Endothelial cell of umbilical vein (primary cell): ENCODE data around the gene TRPV6. TPM values are rescaled to one million over a fixed set of nuclear protein-coding genes. Genes with fewer than 3 reads are reported as not detected.

Experiments used
- BruUV-seq: library from RNA; stranded (reverse); fragments of 400-500 nt; replicated peaks from 2 replicates; lab custom pipeline; 2021; lab: Mats Ljungman, UMichigan
- CTCF ChIA-PET: fragments of 300-600, 350-600 bp; sonication (Branson Sonifier 250); formaldehyde crosslinking; loops from one replicate; lab custom pipeline; 2021; ENCODE audit warnings: antibody characterized with exemption, inconsistent platforms; lab: Charles Lee
- POLR2A ChIA-PET: fragments of 300-600, 350-600 bp; sonication (Branson Sonifier 250); formaldehyde crosslinking; loops from one replicate; lab custom pipeline; 2021; ENCODE audit warnings: antibody characterized with exemption, inconsistent platforms; lab: Charles Lee
- DNase-seq: peaks from one replicate; pipeline ENCODE4 v3.0.0-alpha.2; 2011; ENCODE audit warnings: low read depth, low spot score
- FAIRE-seq: peaks from 2 replicates; lab custom pipeline; 2011; peaks lifted over from hg19 to GRCh38; lab: Jason Lieb, UNC
- H2AFZ ChIP-seq: 2 replicates; pipeline ENCODE4 v1.6.0; 2012; ENCODE audit warnings: low read depth, low read length, control low read depth, inconsistent platforms
- H3K27ac ChIP-seq: 2 replicates; pipeline ENCODE4 v1.5.1; 2011; ENCODE audit warnings: low read depth, mild to moderate bottlenecking, control low read depth, low read length, moderate library complexity; ENCODE audit not compliant: insufficient read depth
- H3K27me3 ChIP-seq, 2 experiments: 2 replicates each; pipeline versions ENCODE4 v1.6.0 to v1.6.1; 2011; ENCODE audit warnings: low read length in 2 of 2, mixed read lengths in 1 of 2; ENCODE audit not compliant: control insufficient read depth in 2 of 2, insufficient read depth in 2 of 2
- H3K36me3 ChIP-seq, 2 experiments: 2 replicates in 1 of 2; 3 replicates in 1 of 2; pipeline ENCODE4 v1.5.1; 2011; ENCODE audit warnings: low read length in 2 of 2, mild to moderate bottlenecking in 1 of 2, moderate library complexity in 1 of 2; ENCODE audit not compliant: control insufficient read depth in 2 of 2, insufficient read depth in 2 of 2; ENCODE audit errors: extremely low read depth in 1 of 2
- H3K4me1 ChIP-seq: 3 replicates; pipeline ENCODE4 v1.5.1; 2011; ENCODE audit warnings: mild to moderate bottlenecking, low read length; ENCODE audit not compliant: control insufficient read depth, insufficient read depth; ENCODE audit errors: extremely low read depth
- H3K4me2 ChIP-seq: 2 replicates; pipeline ENCODE4 v1.6.1; 2011; ENCODE audit warnings: low read length, control low read depth, mixed read lengths; ENCODE audit not compliant: insufficient read depth
- H3K4me3 ChIP-seq, 3 experiments: fragments of 200-600 bp in 1 of 3; sonication (generic), shearing (Covaris generic) in 1 of 3; replicated peaks in 1 of 3; 2 replicates each; pipeline ENCODE4 v1.5.1; 2011 to 2016; ENCODE audit warnings: control low read depth in 3 of 3, low read length in 3 of 3, mild to moderate bottlenecking in 2 of 3, inconsistent platforms in 1 of 3, low read depth in 1 of 3, moderate library complexity in 1 of 3; ENCODE audit not compliant: insufficient read depth in 1 of 3
- H3K79me2 ChIP-seq: 2 replicates; pipeline ENCODE4 v1.6.0; 2012; ENCODE audit warnings: low read length, inconsistent platforms; ENCODE audit not compliant: control insufficient read depth, insufficient read depth
- H3K9ac ChIP-seq: replicated peaks from 2 replicates; pipeline ENCODE3; 2011; ENCODE audit warnings: low read length, control low read depth; ENCODE audit not compliant: insufficient read depth; ENCODE audit errors: extremely low read depth
- H3K9me1 ChIP-seq: replicated peaks from 3 replicates; pipeline ENCODE4 v1.6.0; 2011; ENCODE audit warnings: mild to moderate bottlenecking, low read length; ENCODE audit not compliant: control insufficient read depth, insufficient read depth; ENCODE audit errors: extremely low read depth
- H3K9me3 ChIP-seq: replicated peaks from 2 replicates; pipeline ENCODE4 v1.5.1; 2012; ENCODE audit warnings: low read length, inconsistent platforms; ENCODE audit not compliant: control insufficient read depth, insufficient read depth
- H4K20me1 ChIP-seq: replicated peaks from 2 replicates; pipeline ENCODE3; 2011; ENCODE audit warnings: mild to moderate bottlenecking, low read length; ENCODE audit not compliant: control insufficient read depth, insufficient read depth; ENCODE audit errors: extremely low read depth
- CTCF ChIP-seq, 2 donors: IDR thresholded peaks; 1 replicate in 1 of 2; 2 replicates in 1 of 2; pipeline ENCODE4 v1.5.1; 2011; ENCODE audit warnings: low read length in 2 of 2, mild to moderate bottlenecking in 2 of 2, moderate library complexity in 2 of 2, control low read depth in 1 of 2, inconsistent platforms in 1 of 2, low read depth in 1 of 2; ENCODE audit not compliant: insufficient read depth in 1 of 2; ENCODE audit errors: extremely low read depth in 1 of 2
- EZH2 ChIP-seq: IDR thresholded peaks from 2 replicates; pipeline ENCODE4 v1.6.1; 2012; ENCODE audit warnings: borderline replicate concordance, low read depth, mild to moderate bottlenecking, moderate library complexity, low read length, inconsistent platforms; ENCODE audit not compliant: severe bottlenecking
- FOS ChIP-seq: IDR thresholded peaks from 2 replicates; pipeline ENCODE4 v1.6.1; 2011; ENCODE audit warnings: mild to moderate bottlenecking, low read length, moderate library complexity, borderline replicate concordance; ENCODE audit not compliant: insufficient read depth
- GATA2 ChIP-seq: IDR thresholded peaks from 2 replicates; pipeline ENCODE4 v1.7.0; 2011; ENCODE audit warnings: low read depth, mild to moderate bottlenecking, moderate library complexity, mixed read lengths, low read length; ENCODE audit not compliant: insufficient read length, insufficient read depth
- JUN ChIP-seq: IDR thresholded peaks from 2 replicates; pipeline ENCODE4 v1.6.1; 2011; ENCODE audit warnings: borderline replicate concordance, low read depth; ENCODE audit not compliant: insufficient read length, insufficient read depth
- MYC ChIP-seq: IDR thresholded peaks from one replicate; pipeline ENCODE4 v1.6.1; 2011; ENCODE audit warnings: mild to moderate bottlenecking, low read depth, low read length
- POLR2A ChIP-seq: IDR thresholded peaks from 2 replicates; pipeline ENCODE4 v1.6.1; 2012; ENCODE audit warnings: low read depth, mild to moderate bottlenecking, control low read depth, low read length
- POLR2AphosphoS5 ChIP-seq: IDR thresholded peaks from 2 replicates; pipeline ENCODE4 v1.6.1; 2012; ENCODE audit warnings: low read depth, mild to moderate bottlenecking, control low read depth, low read length, moderate library complexity; ENCODE audit not compliant: insufficient read depth
- dilution Hi-C: fragments of 300-500 bp; cut with MboI; formaldehyde crosslinking; loops from one replicate; pipeline ENCODE4 v1.15.0; 2019; ENCODE audit warnings: low sequenced_read_pairs; ENCODE audit not compliant: extremely low pct_ligation_motif_present
- intact Hi-C: fragments of 100-400 bp; cut with micrococcal nuclease; formaldehyde crosslinking; loops from one replicate; pipeline ENCODE4 v1.10.0; 2022
- polyA plus RNA-seq, 4 experiments: library from polyadenylated mRNA; depleted of rRNA in 3 of 4; stranded (reverse) in 3 of 4; unstranded in 1 of 4; fragments of >200 nt; gene quantifications; 2 replicates each; pipeline versions ENCODE4 v1.2.1 to v1.2.3, GENCODE V29; 2011 to 2012; ENCODE audit warnings: missing spikeins in 1 of 4
- total RNA-seq: library from RNA; stranded (reverse); gene quantifications from 2 replicates; pipeline ENCODE4 v1.2.3, GENCODE V29; 2021
- TF ChIP-seq, protein P1 (sequence below): IDR thresholded peaks from 2 replicates; pipeline ENCODE4 v1.6.1; 2011; ENCODE audit not compliant: insufficient read depth, insufficient read length

The TRPV6 gene
- total and polyA plus RNA-seq, 2 donors (not counting 3 experiments of a cell fraction or from before 2014, with no cell fraction given), result not detected

DNA sequence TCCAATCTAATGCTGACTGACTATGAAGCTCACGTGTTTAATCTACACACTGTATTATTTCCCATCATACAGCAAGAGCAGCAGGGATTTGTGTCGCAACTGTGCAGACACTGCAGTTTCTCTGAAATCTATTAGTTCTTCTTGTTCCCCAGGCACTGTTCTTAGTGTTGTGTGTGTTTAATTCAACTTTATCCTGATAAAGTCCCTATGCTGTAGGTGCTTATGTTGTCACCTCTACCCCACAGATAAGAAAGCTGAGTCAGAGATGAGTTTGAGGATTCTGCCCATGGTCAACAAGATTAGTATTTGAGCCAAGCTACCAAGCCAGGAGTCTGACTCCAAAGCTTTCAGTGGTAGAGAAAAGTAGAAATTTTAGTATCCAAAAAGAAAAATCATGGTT lies 53.1 kb downstream of the TRPV6 start:
- FAIRE-seq (no peak), DNase-seq (no peak)
- Histone ChIP-seq H3K9ac (no peak overlapping the region), H3K36me3 (no peaks in the 10 kb centered on the region), H2AFZ (no peak overlapping the region), H3K79me2 (no peaks in the 10 kb centered on the region), H3K4me1 (no peaks in the 10 kb centered on the region), H3K27ac (no peak overlapping the region), H3K9me3 (no peaks in the 10 kb centered on the region), H3K27me3 (peaks cover 2% of the 10 kb centered on the region in 2 experiments), H4K20me1 (no peaks in the 10 kb centered on the region), H3K4me3 (no peak overlapping the region), H3K4me2 (no peak overlapping the region), H3K9me1 (no peaks in the 10 kb centered on the region)
- no peak for TF ChIP-seq EZH2
- no peak for TF ChIP-seq POLR2AphosphoS5
- TF ChIP-seq FOS, result no peak
- no peak for TF ChIP-seq MYC
- TF ChIP-seq JUN, result no peak
- TF ChIP-seq GATA2, result no peak
- TF ChIP-seq, protein P1, sequence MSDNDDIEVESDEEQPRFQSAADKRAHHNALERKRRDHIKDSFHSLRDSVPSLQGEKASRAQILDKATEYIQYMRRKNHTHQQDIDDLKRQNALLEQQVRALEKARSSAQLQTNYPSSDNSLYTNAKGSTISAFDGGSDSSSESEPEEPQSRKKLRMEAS, result no peak
- no peak for TF ChIP-seq POLR2A
- no peak for TF ChIP-seq CTCF (IDR thresholded peaks at IDR 0.05; ENCODE audit: extremely low read depth in 1 of 2, insufficient read depth in 1 of 2, low read depth in 1 of 2, low read length in 2 of 2)
- ChIA-PET POLR2A (no interaction called here), CTCF (no interaction called here)
- dilution Hi-C loops (no loop called here), intact Hi-C loops (loop anchor here (2.0 kb wide), 1 partner anchor 14 kb away; no protein-coding TSS in a partner anchor)
- no TSS peak for BruUV-seq
